ENCODE data around the gene RPS4Y2. TPM values are rescaled to one million over a fixed set of nuclear protein-coding genes. Genes with fewer than 3 reads are reported as not detected.

The RPS4Y2 gene
- total RNA-seq: not detected
- polyA plus RNA-seq: not detected
- long read RNA-seq, donor 1: 0 reads
- long read RNA-seq, donor 2: 0 reads

DNA sequence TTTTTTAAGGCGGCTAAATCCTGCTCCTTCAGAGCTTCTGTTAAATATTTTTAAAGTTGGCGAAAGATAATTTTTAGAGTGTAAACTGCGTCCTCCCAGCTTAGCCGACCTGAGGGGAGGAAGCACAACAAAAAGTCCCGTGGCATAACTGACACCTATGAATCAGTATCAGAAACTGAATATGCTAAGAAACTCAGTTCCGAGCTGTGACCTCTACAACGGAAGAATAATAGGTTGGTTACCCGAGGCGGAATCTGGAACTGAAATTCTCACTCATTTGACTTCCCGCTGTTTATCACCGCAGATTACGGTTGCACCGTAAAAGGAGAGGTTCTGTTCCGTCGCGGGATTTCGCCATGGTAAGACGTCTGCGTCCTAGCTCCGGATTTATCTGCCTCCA is at the start of gene RPS4Y2:
Gene RPS4Y2 (plus strand): TSS at position 301 of the 400 bp plus-strand sequence. CDS start 56 bp downstream, at position 357.
- H3K36me3 ChIP-seq (ENCODE audit: control insufficient read depth in 1 of 2, insufficient read depth in 2 of 2, low read length in 1 of 2): no peaks in the 10 kb centered on the region
- no peaks in the 10 kb centered on the region for H3K27me3 ChIP-seq (ENCODE audit: control insufficient read depth in 1 of 2, insufficient read depth in 2 of 2, low read length in 1 of 2)
- no peak within 1 kb of the TSS for H3K4me3 ChIP-seq (ENCODE audit: low read length in 2 of 2)
- ATAC-seq (ENCODE audit: low FRiP score) (no peak), DNase-seq (no peak)
- 92% methylated on average over 20 of the region's 20 CpGs; no CpG with 5 or more reads in 1 of the 2 donors for WGBS, 2 donors
- intact Hi-C loops (cut with DNase I): no loop called here
- H3K9me3 ChIP-seq (ENCODE audit: control insufficient read depth, low read length): no peaks in the 10 kb centered on the region
- H3K4me1 ChIP-seq (ENCODE audit: control insufficient read depth in 1 of 2, insufficient read depth in 2 of 2, low read length in 2 of 2): no peaks in the 10 kb centered on the region
- H3K27ac ChIP-seq (ENCODE audit: low read depth in 1 of 2, low read length in 2 of 2): no peak within 1 kb of the TSS

DNA sequence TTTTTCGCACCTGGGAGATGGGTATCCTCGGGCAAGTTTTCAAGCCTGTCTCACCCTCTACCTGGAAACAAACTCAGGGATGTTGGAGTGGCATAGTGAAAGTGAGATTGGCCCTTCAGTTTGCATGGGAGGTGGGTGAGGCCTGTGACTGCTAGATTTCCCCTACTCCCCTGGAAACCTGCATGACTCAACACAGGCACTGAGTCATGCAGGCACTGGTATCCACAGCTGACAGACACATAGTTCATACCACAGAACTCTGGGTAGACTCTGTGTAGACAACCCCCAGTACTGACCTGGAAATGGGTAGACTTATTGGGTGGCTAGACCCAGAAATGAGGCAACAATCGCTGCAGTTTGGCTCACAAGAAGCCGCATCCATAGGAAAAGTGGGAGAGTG is 41.5 kb upstream of the RPS4Y2 start:
- intact Hi-C loops (cut with DNase I): no loop called here
- Histone ChIP-seq H3K4me3 (ENCODE audit: low read length in 2 of 2) (no peak overlapping the region), H3K9me3 (ENCODE audit: control insufficient read depth, low read length) (no peaks in the 10 kb centered on the region), H3K4me1 (ENCODE audit: control insufficient read depth in 1 of 2, insufficient read depth in 2 of 2, low read length in 2 of 2) (no peaks in the 10 kb centered on the region), H3K27me3 (ENCODE audit: control insufficient read depth in 1 of 2, insufficient read depth in 2 of 2, low read length in 1 of 2) (no peaks in the 10 kb centered on the region), H3K36me3 (ENCODE audit: control insufficient read depth in 1 of 2, insufficient read depth in 2 of 2, low read length in 1 of 2) (no peaks in the 10 kb centered on the region), H3K27ac (ENCODE audit: low read depth in 1 of 2, low read length in 2 of 2) (no peak overlapping the region)
- ATAC-seq (ENCODE audit: low FRiP score): no peak
- DNase-seq: no peak
- WGBS, 2 donors: 81% methylated on average over 4 of the region's 4 CpGs; no CpG with 5 or more reads in 1 of the 2 donors

DNA sequence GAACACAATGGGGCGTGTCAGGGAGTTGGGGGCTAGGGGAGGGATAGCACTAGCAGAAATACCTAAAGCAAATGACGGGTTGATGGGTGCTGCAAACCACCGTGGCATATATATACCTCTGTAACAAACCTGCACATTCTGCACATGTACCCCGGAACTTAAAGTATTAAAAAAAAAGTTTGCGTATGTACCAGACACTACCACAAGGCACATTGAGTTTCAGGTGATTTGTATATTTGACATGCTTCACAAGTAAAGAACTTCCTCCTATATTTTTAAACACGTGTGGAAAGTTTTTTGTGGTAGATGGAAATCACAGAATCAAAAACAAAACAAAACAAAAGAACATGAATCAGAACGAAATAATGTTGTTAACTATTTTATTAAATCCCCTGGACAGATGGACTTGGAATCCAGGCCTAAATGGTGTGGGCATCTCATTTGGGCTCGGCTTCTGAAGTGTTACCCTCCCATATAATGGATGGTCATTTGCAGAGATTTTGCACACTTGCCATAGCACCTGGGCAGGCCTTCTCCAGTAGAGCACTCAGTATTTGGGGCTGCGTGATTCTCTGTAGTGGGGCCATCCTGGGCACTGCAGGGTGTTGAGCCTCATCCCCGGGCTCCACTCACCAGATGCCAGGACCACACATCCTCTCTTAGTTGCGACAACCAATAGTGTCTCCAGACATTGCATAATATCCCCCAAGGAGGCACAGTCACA is 29.6 kb upstream of the RPS4Y2 start:
- peaks cover 1% of the 10 kb centered on the region for H3K9me3 ChIP-seq (ENCODE audit: control insufficient read depth, low read length)
- DNase-seq (no peak), ATAC-seq (ENCODE audit: low FRiP score) (no peak)
- 75% methylated on average over 11 of the region's 11 CpGs; no CpG with 5 or more reads in 1 of the 2 donors for WGBS, 2 donors
- H3K27ac ChIP-seq (ENCODE audit: low read depth in 1 of 2, low read length in 2 of 2): no peak overlapping the region
- H3K4me3 ChIP-seq (ENCODE audit: low read length in 2 of 2): no peak overlapping the region
- H3K27me3 ChIP-seq (ENCODE audit: control insufficient read depth in 1 of 2, insufficient read depth in 2 of 2, low read length in 1 of 2): no peaks in the 10 kb centered on the region
- intact Hi-C loops (cut with DNase I): no loop called here
- H3K36me3 ChIP-seq (ENCODE audit: control insufficient read depth in 1 of 2, insufficient read depth in 2 of 2, low read length in 1 of 2): no peaks in the 10 kb centered on the region
- no peaks in the 10 kb centered on the region for H3K4me1 ChIP-seq (ENCODE audit: control insufficient read depth in 1 of 2, insufficient read depth in 2 of 2, low read length in 2 of 2)

DNA sequence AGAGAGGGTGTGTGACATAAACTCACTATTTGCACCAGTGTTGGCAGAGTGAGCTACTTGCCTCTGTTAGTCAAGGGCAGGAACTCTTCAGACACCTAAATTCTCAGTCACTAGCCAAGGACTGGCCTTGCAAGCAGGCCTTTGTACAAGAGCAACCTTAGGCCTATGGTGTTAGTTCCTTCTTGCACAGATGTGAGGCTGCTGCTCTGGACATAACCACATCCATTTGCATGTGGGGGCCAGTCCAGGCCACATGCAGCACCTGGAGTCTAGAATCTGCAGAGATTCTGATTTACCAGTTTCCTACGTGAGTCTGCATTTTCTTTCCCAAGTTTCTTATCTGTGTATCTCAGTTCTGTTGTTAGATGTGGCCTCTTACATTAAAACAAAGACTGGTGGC is 20.7 kb upstream of the RPS4Y2 start:
- Histone ChIP-seq H3K9me3 (ENCODE audit: control insufficient read depth, low read length) (no peaks in the 10 kb centered on the region), H3K4me1 (ENCODE audit: control insufficient read depth in 1 of 2, insufficient read depth in 2 of 2, low read length in 2 of 2) (no peaks in the 10 kb centered on the region), H3K27me3 (ENCODE audit: control insufficient read depth in 1 of 2, insufficient read depth in 2 of 2, low read length in 1 of 2) (no peaks in the 10 kb centered on the region), H3K27ac (ENCODE audit: low read depth in 1 of 2, low read length in 2 of 2) (no peak overlapping the region), H3K4me3 (ENCODE audit: low read length in 2 of 2) (no peak overlapping the region), H3K36me3 (ENCODE audit: control insufficient read depth in 1 of 2, insufficient read depth in 2 of 2, low read length in 1 of 2) (no peaks in the 10 kb centered on the region)
- no peak for ATAC-seq (ENCODE audit: low FRiP score)
- intact Hi-C loops (cut with DNase I): no loop called here
- no peak for DNase-seq
- WGBS, 2 donors: 56% methylated on average over 1 of the region's 1 CpG; no CpG with 5 or more reads in 1 of the 2 donors

DNA sequence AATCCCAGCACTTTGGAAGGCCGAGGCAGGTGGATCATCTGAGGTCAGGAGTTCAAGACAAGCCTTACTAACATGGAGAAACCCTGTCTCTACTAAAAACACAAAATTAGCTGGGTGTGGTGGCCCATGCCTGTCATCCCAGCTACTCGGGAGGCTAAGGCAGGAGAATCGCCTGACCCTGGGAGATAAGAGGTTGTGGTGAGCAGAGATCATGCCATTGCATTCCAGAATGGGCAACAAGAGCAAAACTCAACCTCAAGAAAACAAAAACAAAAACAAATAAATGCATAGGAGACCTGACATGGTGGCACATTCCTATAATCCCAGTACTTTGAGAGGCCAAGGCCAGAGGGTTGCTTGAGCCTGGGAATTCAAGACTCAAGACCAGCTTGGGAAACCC is 16.1 kb upstream of the RPS4Y2 start:
- Histone ChIP-seq H3K36me3 (ENCODE audit: control insufficient read depth in 1 of 2, insufficient read depth in 2 of 2, low read length in 1 of 2) (no peaks in the 10 kb centered on the region), H3K4me1 (ENCODE audit: control insufficient read depth in 1 of 2, insufficient read depth in 2 of 2, low read length in 2 of 2) (no peaks in the 10 kb centered on the region), H3K27ac (ENCODE audit: low read depth in 1 of 2, low read length in 2 of 2) (no peak overlapping the region), H3K4me3 (ENCODE audit: low read length in 2 of 2) (no peak overlapping the region), H3K9me3 (ENCODE audit: control insufficient read depth, low read length) (no peaks in the 10 kb centered on the region), H3K27me3 (ENCODE audit: control insufficient read depth in 1 of 2, insufficient read depth in 2 of 2, low read length in 1 of 2) (no peaks in the 10 kb centered on the region)
- WGBS, 2 donors: 73% methylated on average over 3 of the region's 3 CpGs; no CpG with 5 or more reads in 1 of the 2 donors
- intact Hi-C loops (cut with DNase I): no loop called here
- ATAC-seq (ENCODE audit: low FRiP score) (no peak), DNase-seq (no peak)

DNA sequence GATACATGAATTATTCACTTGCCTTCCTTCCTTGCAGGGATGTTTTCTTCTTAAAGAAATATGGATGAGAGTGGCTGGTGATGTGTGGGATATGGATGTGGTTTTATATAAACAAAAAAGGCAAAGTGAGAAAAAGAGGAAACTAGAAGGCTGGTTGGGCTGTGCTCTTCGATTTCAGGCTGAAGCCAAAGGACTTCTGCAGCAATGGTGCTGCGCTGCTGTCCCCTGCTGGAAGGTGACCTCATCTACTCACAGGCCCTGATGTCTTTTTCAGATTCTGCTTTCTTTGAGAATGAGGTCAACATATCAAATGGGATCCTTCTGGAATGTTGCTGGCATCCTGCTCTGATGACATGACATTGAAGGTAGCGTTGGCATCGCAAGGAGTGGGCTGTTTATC is 15.3 kb upstream of the RPS4Y2 start:
- Histone ChIP-seq H3K27ac (ENCODE audit: low read depth in 1 of 2, low read length in 2 of 2) (no peak overlapping the region), H3K36me3 (ENCODE audit: control insufficient read depth in 1 of 2, insufficient read depth in 2 of 2, low read length in 1 of 2) (no peaks in the 10 kb centered on the region), H3K4me3 (ENCODE audit: low read length in 2 of 2) (no peak overlapping the region), H3K9me3 (ENCODE audit: control insufficient read depth, low read length) (no peaks in the 10 kb centered on the region), H3K27me3 (ENCODE audit: control insufficient read depth in 1 of 2, insufficient read depth in 2 of 2, low read length in 1 of 2) (no peaks in the 10 kb centered on the region), H3K4me1 (ENCODE audit: control insufficient read depth in 1 of 2, insufficient read depth in 2 of 2, low read length in 2 of 2) (no peaks in the 10 kb centered on the region)
- WGBS, 2 donors: 38% methylated on average over 4 of the region's 4 CpGs; no CpG with 5 or more reads in 1 of the 2 donors
- intact Hi-C loops (cut with DNase I): no loop called here
- no peak for DNase-seq
- no peak for ATAC-seq (ENCODE audit: low FRiP score)

DNA sequence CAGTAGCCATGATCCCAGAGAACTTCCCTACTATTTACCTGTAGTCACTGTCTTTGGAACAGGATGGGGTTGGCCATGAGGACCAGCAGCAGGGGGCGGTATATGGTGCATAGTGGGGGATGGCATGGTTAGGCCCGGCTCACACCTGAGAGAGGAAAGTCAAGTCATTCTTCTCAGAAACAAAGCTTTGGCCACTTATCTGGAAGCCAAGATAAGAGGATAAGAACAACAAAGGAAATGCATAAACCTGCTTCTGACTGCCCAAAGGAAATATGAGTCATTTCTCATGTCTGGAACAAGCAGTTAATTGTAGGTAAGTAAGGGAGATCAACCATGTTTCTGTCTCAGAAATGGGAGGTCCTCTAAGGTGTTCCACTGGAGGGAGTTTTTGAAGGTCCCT is 10.8 kb upstream of the RPS4Y2 start:
- Histone ChIP-seq H3K4me3 (ENCODE audit: low read length in 2 of 2) (no peak overlapping the region), H3K36me3 (ENCODE audit: control insufficient read depth in 1 of 2, insufficient read depth in 2 of 2, low read length in 1 of 2) (no peaks in the 10 kb centered on the region), H3K27ac (ENCODE audit: low read depth in 1 of 2, low read length in 2 of 2) (no peak overlapping the region), H3K4me1 (ENCODE audit: control insufficient read depth in 1 of 2, insufficient read depth in 2 of 2, low read length in 2 of 2) (no peaks in the 10 kb centered on the region), H3K27me3 (ENCODE audit: control insufficient read depth in 1 of 2, insufficient read depth in 2 of 2, low read length in 1 of 2) (no peaks in the 10 kb centered on the region), H3K9me3 (ENCODE audit: control insufficient read depth, low read length) (no peaks in the 10 kb centered on the region)
- intact Hi-C loops (cut with DNase I): no loop called here
- WGBS, 2 donors: 62% methylated on average over 2 of the region's 2 CpGs; no CpG with 5 or more reads in 1 of the 2 donors
- no peak for ATAC-seq (ENCODE audit: low FRiP score)
- DNase-seq: no peak

DNA sequence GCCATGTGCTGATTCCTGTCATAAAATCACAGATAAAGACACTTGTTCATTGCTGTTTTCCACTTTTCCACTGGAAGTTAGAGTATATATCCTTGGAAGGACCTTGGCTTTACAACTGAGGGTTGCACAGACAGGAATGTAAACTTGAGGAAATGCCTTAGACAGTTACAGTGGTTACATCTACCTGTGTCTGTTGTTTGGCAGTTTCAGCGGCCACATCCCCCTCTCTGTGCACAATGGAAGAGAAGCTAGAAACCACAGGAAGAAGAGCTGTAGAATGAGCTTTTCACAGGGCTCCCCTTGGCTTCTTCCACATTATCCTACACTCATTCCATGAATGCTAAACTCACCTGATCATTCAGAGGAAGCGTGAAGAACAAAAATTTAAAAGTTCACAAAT is 9.0 kb upstream of the RPS4Y2 start:
- no peaks in the 10 kb centered on the region for H3K36me3 ChIP-seq (ENCODE audit: control insufficient read depth in 1 of 2, insufficient read depth in 2 of 2, low read length in 1 of 2)
- no peak overlapping the region for H3K27ac ChIP-seq (ENCODE audit: low read depth in 1 of 2, low read length in 2 of 2)
- WGBS, 2 donors: 65% methylated on average over 2 of the region's 2 CpGs; no CpG with 5 or more reads in 1 of the 2 donors
- no peak overlapping the region for H3K4me3 ChIP-seq (ENCODE audit: low read length in 2 of 2)
- H3K9me3 ChIP-seq (ENCODE audit: control insufficient read depth, low read length): no peaks in the 10 kb centered on the region
- H3K4me1 ChIP-seq (ENCODE audit: control insufficient read depth in 1 of 2, insufficient read depth in 2 of 2, low read length in 2 of 2): no peaks in the 10 kb centered on the region
- H3K27me3 ChIP-seq (ENCODE audit: control insufficient read depth in 1 of 2, insufficient read depth in 2 of 2, low read length in 1 of 2): no peaks in the 10 kb centered on the region
- intact Hi-C loops (cut with DNase I): no loop called here
- ATAC-seq (ENCODE audit: low FRiP score) (no peak), DNase-seq (no peak)

DNA sequence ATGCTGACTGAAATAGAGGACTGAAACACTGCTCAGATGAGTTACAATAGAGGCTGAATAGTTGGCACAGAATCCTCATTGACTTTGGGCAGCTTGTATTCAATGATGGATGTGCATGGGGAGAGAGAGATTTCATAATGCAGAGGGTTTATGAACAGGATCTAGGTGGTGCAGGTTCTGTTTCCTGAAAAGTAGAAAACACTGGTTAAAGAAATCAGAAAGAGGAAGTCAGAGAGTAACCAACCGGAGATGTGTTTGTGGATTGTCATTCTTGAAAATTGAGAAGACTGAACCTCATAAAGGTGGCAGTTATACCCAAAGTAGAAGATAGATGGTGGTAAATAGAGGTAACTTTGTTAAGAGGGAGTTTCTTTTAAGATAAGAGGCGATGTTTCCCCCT is 8.0 kb downstream of the RPS4Y2 start:
- Histone ChIP-seq H3K9me3 (ENCODE audit: control insufficient read depth, low read length) (no peaks in the 10 kb centered on the region), H3K27ac (ENCODE audit: low read depth in 1 of 2, low read length in 2 of 2) (no peak overlapping the region), H3K4me1 (ENCODE audit: control insufficient read depth in 1 of 2, insufficient read depth in 2 of 2, low read length in 2 of 2) (no peaks in the 10 kb centered on the region), H3K27me3 (ENCODE audit: control insufficient read depth in 1 of 2, insufficient read depth in 2 of 2, low read length in 1 of 2) (no peaks in the 10 kb centered on the region), H3K4me3 (ENCODE audit: low read length in 2 of 2) (no peak overlapping the region), H3K36me3 (ENCODE audit: control insufficient read depth in 1 of 2, insufficient read depth in 2 of 2, low read length in 1 of 2) (no peaks in the 10 kb centered on the region)
- ATAC-seq (ENCODE audit: low FRiP score) (no peak), DNase-seq (no peak)
- WGBS, 2 donors: 55% methylated on average over 2 of the region's 2 CpGs; no CpG with 5 or more reads in 1 of the 2 donors
- intact Hi-C loops (cut with DNase I): no loop called here
